ENCODE results near the gene AGPAT4. TPM values are rescaled to one million over a fixed set of nuclear protein-coding genes. Genes with fewer than 3 reads are reported as not detected.

Gene AGPAT4
- total and polyA plus RNA-seq, 2 donors (not counting 3 experiments of a cell fraction or from before 2014, with no cell fraction given): 10.2 to 15.2 TPM

DNA sequence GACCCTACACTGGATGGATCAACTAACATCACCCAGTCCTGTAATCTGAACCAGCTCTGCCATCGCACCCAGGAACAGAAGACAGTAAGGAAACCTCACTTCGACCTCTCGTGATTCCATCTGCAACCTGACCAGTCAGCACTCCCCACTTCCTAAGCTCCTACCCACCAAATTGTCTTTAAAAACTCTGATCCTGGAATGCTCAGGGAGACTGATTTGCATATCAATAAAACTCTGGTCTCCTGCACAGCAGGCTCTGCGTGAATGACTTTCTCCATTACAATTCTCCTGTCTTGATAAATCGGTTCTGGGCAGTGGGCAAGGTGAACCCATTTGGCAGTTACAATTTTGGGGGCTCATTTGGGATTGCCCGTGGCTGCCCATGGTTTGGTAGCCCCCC, 18.3 kb upstream of the AGPAT4 start:
- H4K20me1 ChIP-seq (replicated peaks; ENCODE audit: control insufficient read depth, extremely low read depth, insufficient read depth, low read length): no peaks in the 10 kb centered on the region
- no peaks in the 10 kb centered on the region for H3K9me3 ChIP-seq (replicated peaks; ENCODE audit: control insufficient read depth, insufficient read depth, low read length)
- ChIA-PET CTCF (no interaction called here), POLR2A (no interaction called here)
- H2AFZ ChIP-seq (ENCODE audit: low read depth, low read length): no peak overlapping the region
- H3K9ac ChIP-seq (replicated peaks; ENCODE audit: extremely low read depth, insufficient read depth, low read length): no peak overlapping the region
- no peak overlapping the region for H3K27ac ChIP-seq (ENCODE audit: insufficient read depth, low read depth, low read length)
- FAIRE-seq: no peak
- TF ChIP-seq EZH2 (IDR thresholded peaks at IDR 0.05; ENCODE audit: borderline replicate concordance, low read depth, low read length, severe bottlenecking): no peak
- TF ChIP-seq MYC (IDR thresholded peaks at IDR 0.05; ENCODE audit: low read depth, low read length): no peak
- TF ChIP-seq GATA2 (IDR thresholded peaks at IDR 0.05; ENCODE audit: insufficient read depth, insufficient read length, low read depth, low read length): no peak
- DNase-seq (ENCODE audit: low read depth, low spot score): no peak
- no peak overlapping the region for H3K4me3 ChIP-seq (replicated peaks in 1 of 3; ENCODE audit: insufficient read depth in 1 of 3, low read depth in 1 of 3, low read length in 3 of 3)
- H3K27me3 ChIP-seq (ENCODE audit: control insufficient read depth in 2 of 2, insufficient read depth in 2 of 2, low read length in 2 of 2): peaks cover 0 to 2% of the 10 kb centered on the region in 2 experiments
- intact Hi-C loops (cut with micrococcal nuclease) (no loop called here), dilution Hi-C loops (cut with MboI; ENCODE audit: extremely low pct_ligation_motif_present, low sequenced_read_pairs) (no loop called here)
- no peaks in the 10 kb centered on the region for H3K4me1 ChIP-seq (ENCODE audit: control insufficient read depth, extremely low read depth, insufficient read depth, low read length)
- H3K4me2 ChIP-seq (ENCODE audit: insufficient read depth, low read length): no peak overlapping the region
- H3K36me3 ChIP-seq (ENCODE audit: control insufficient read depth in 2 of 2, extremely low read depth in 1 of 2, insufficient read depth in 2 of 2, low read length in 2 of 2): no peaks in the 10 kb centered on the region
- H3K79me2 ChIP-seq (ENCODE audit: control insufficient read depth, insufficient read depth, low read length): no peaks in the 10 kb centered on the region
- BruUV-seq (replicated peaks): no TSS peak
- no peaks in the 10 kb centered on the region for H3K9me1 ChIP-seq (replicated peaks; ENCODE audit: control insufficient read depth, extremely low read depth, insufficient read depth, low read length)

DNA sequence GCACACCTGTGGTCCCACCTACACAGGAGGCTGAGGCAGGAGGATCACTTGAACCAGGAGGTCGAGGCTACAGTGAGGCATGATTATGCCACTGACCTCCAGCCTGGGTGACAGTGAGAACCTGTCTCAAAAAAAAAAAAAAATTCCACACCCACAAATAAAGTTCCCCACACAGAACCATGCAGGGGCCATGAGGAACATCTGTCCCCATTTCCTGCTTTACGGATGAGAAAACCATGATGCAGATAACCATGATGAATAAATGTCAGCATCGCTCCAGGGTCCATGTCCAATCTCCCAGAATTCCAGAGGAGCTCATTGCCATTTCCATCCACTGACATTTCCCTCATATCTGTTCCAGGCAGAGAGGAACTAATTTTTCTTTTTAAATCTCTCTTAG, 16.9 kb upstream of the AGPAT4 start:
- POLR2A ChIA-PET: no interaction called here
- no TSS peak for BruUV-seq (replicated peaks)
- no peak overlapping the region for H3K4me2 ChIP-seq (ENCODE audit: insufficient read depth, low read length)
- no peak overlapping the region for H3K4me3 ChIP-seq (replicated peaks in 1 of 3; ENCODE audit: insufficient read depth in 1 of 3, low read depth in 1 of 3, low read length in 3 of 3)
- H3K9me3 ChIP-seq (replicated peaks; ENCODE audit: control insufficient read depth, insufficient read depth, low read length): no peaks in the 10 kb centered on the region
- H3K36me3 ChIP-seq (ENCODE audit: control insufficient read depth in 2 of 2, extremely low read depth in 1 of 2, insufficient read depth in 2 of 2, low read length in 2 of 2): no peaks in the 10 kb centered on the region
- dilution Hi-C loops (cut with MboI; ENCODE audit: extremely low pct_ligation_motif_present, low sequenced_read_pairs): no loop called here
- H3K27ac ChIP-seq (ENCODE audit: insufficient read depth, low read depth, low read length): no peak overlapping the region
- H3K79me2 ChIP-seq (ENCODE audit: control insufficient read depth, insufficient read depth, low read length): no peaks in the 10 kb centered on the region
- CTCF ChIA-PET: no interaction called here
- no peak overlapping the region for H3K9ac ChIP-seq (replicated peaks; ENCODE audit: extremely low read depth, insufficient read depth, low read length)
- no peaks in the 10 kb centered on the region for H3K4me1 ChIP-seq (ENCODE audit: control insufficient read depth, extremely low read depth, insufficient read depth, low read length)
- intact Hi-C loops (cut with micrococcal nuclease): no loop called here
- no peak for DNase-seq (ENCODE audit: low read depth, low spot score)
- H2AFZ ChIP-seq (ENCODE audit: low read depth, low read length): no peak overlapping the region
- no peaks in the 10 kb centered on the region for H4K20me1 ChIP-seq (replicated peaks; ENCODE audit: control insufficient read depth, extremely low read depth, insufficient read depth, low read length)
- no peak for FAIRE-seq
- H3K9me1 ChIP-seq (replicated peaks; ENCODE audit: control insufficient read depth, extremely low read depth, insufficient read depth, low read length): no peaks in the 10 kb centered on the region
- TF ChIP-seq GATA2 (IDR thresholded peaks at IDR 0.05; ENCODE audit: insufficient read depth, insufficient read length, low read depth, low read length): no peak
- TF ChIP-seq, protein P1, sequence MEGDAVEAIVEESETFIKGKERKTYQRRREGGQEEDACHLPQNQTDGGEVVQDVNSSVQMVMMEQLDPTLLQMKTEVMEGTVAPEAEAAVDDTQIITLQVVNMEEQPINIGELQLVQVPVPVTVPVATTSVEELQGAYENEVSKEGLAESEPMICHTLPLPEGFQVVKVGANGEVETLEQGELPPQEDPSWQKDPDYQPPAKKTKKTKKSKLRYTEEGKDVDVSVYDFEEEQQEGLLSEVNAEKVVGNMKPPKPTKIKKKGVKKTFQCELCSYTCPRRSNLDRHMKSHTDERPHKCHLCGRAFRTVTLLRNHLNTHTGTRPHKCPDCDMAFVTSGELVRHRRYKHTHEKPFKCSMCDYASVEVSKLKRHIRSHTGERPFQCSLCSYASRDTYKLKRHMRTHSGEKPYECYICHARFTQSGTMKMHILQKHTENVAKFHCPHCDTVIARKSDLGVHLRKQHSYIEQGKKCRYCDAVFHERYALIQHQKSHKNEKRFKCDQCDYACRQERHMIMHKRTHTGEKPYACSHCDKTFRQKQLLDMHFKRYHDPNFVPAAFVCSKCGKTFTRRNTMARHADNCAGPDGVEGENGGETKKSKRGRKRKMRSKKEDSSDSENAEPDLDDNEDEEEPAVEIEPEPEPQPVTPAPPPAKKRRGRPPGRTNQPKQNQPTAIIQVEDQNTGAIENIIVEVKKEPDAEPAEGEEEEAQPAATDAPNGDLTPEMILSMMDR (IDR thresholded peaks at IDR 0.05; ENCODE audit: extremely low read depth in 1 of 2, insufficient read depth in 1 of 2, low read depth in 1 of 2, low read length in 2 of 2): no peak
- no peak for TF ChIP-seq MYC (IDR thresholded peaks at IDR 0.05; ENCODE audit: low read depth, low read length)
- TF ChIP-seq EZH2 (IDR thresholded peaks at IDR 0.05; ENCODE audit: borderline replicate concordance, low read depth, low read length, severe bottlenecking): no peak
- TF ChIP-seq, protein P2, sequence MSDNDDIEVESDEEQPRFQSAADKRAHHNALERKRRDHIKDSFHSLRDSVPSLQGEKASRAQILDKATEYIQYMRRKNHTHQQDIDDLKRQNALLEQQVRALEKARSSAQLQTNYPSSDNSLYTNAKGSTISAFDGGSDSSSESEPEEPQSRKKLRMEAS (IDR thresholded peaks at IDR 0.05; ENCODE audit: insufficient read depth, insufficient read length): no peak
- no peak for TF ChIP-seq POLR2A (IDR thresholded peaks at IDR 0.05; ENCODE audit: low read depth, low read length)
- TF ChIP-seq FOS (IDR thresholded peaks at IDR 0.05; ENCODE audit: borderline replicate concordance, insufficient read depth, low read length): no peak
- TF ChIP-seq POLR2AphosphoS5 (IDR thresholded peaks at IDR 0.05; ENCODE audit: insufficient read depth, low read depth, low read length): no peak
- TF ChIP-seq JUN (IDR thresholded peaks at IDR 0.05; ENCODE audit: borderline replicate concordance, insufficient read depth, insufficient read length, low read depth): no peak
- H3K27me3 ChIP-seq (ENCODE audit: control insufficient read depth in 2 of 2, insufficient read depth in 2 of 2, low read length in 2 of 2): peaks cover 0 to 2% of the 10 kb centered on the region in 2 experiments
